AG08395 (cell line): ENCODE results near the gene GRIN2C.

Experiments
- DNase-seq: peaks from one replicate; pipeline ENCODE4 v3.0.0; 2012; ENCODE audit warnings: mixed read lengths, low spot score

GRIN2C gene

DNA sequence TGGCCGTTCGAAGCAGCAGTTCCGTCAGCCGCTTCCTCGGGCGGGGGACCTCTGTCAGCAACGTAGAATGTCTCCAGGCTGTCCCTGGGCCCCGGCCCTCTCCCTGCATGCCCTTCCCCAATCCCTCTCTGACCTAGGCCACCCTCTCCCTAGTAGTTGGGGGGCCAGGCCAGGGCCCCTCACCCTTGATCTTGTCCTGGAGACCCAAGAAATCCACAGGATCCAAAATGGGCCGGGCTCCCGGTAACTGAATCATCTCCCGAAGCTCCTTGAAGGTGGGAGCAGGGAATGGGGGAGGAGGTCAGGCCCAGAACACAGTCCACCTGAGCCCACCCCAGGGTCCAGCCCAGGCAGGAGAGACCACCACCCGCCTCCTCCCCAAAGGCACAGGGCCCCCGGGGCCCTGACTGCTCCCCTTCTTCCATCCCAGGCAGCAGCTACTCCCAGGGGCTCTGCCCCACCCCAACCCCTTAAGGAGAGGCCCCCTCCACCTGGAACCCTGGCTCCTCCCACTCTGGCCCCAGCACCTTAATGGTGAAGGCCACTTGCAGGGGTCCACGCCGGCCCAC, 4.7 kb upstream of the GRIN2C start:
- no peak for DNase-seq

DNA sequence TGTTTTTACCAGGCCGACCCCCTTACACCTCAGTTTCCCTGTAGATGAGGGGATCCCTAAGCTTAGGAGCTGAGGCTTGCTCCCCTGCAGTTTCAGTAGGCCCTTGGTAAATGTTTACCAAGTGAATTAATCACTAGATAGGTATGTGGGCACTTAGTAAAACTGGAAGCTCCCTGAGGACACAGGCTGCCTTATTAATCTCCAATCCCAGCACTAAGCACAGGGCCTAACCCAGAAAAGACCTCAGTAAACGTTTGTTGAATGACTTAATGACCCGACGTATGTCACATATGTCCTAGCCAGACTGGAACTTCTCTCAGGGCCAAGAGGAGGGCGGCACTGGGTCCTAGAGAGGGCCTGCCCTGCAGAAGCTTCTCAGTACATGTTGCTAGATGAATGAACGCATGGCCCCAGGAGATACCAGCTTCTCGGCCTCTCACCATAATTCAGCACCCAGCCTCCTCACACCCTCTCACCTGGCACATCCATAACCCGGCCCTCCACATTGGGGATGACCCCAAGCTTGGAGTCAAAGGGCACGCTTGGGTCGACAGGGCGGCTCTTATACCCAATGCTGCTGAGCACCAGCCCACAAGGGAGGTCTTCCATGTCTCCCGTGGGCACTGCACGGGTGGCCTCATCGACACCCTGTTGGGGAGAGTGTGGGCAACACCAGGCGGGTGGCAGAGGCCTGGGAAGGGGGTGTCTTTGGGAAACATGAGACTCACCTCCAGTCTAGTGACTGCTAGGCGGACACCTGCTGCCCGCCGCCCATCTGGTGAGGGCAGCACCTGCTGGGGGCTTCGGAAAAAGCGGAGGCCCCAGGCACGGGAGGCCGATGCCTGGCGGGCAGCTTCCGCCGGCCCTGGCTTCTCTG, 4.0 kb upstream of the GRIN2C start:
- no peak for DNase-seq

DNA sequence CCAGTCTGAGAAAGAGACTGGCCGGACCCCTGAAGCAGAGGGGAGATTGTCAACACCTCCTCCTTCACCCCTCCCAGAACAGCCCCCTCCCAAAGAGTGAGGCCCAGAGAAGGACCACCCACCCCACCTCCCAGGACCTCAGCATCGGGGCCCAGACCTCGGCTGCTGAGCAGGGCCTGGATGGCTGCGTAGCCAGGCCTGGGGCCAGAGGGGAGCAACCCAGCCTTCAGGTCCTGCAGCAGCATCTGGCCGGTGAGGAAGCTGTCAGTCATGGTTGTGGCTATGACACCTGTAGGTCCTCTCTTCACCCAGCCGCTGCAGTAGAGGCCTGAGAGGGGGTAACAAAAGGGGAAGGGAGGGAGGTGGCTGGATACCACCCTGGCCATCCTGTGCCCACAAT, 3.2 kb upstream of the GRIN2C start:
- DNase-seq = no peak

DNA sequence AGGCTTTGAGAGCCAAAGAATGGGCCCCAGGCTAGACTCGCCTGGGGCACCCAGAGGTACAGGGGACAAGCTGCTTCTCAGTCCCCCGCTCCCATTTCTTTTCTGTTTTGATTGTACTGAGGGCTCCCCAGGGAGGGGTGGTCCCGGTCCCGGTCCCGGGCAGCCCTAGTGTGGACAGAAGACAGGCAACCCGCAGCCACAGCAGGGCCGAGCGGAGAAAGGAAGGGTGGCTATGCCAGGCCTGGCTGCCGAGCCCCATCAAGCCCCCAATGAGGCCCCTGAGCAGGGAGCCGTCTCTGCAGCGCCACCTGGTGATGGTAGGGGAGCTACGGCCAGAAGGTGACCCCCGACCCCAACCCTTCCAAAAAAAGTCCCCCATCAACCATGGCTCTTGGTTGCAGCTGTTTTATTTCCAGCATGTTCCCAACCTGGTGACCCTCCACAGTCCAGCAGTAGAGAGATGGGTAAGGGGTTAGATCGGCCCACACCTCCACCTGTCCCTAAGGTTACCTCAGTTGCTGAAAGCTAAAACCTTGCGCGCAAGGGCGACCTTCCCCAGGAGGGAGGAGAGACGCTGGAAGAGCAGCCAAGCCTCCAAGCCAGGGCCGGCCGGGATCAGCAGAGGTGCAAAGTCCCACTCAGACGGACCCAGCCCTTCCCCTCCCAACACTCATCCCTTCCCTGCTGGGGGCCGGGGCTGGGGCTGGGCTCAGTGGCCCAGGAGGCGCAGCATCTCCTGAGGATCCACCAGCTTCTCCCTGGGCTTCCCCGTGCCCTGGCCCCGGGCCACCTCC, 2.6 kb upstream of the GRIN2C start:
- DNase-seq = peak; percentile 58

DNA sequence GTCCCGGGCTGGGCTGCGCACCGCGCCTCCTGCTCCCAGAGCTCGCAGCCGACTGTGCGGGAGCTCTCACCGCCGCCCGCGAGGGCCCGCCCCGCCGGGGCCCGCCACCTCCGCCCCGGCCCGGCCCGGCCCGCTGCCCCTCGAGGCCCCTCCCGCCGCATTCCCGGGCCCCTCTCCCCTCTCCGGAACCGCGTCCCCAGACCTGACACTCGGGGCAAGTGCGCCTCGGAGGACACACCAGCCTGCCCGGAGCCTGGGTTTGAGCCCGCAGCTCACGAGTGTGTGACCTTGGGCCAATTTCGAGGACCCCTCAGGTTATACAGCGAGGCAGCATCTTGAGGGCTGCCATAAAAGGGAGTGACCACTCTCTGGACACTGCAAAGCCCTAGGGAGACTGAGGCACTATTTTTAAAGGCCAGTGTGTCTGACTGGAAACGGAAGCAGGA, 2.0 kb upstream of the GRIN2C start:
- no peak for DNase-seq

DNA sequence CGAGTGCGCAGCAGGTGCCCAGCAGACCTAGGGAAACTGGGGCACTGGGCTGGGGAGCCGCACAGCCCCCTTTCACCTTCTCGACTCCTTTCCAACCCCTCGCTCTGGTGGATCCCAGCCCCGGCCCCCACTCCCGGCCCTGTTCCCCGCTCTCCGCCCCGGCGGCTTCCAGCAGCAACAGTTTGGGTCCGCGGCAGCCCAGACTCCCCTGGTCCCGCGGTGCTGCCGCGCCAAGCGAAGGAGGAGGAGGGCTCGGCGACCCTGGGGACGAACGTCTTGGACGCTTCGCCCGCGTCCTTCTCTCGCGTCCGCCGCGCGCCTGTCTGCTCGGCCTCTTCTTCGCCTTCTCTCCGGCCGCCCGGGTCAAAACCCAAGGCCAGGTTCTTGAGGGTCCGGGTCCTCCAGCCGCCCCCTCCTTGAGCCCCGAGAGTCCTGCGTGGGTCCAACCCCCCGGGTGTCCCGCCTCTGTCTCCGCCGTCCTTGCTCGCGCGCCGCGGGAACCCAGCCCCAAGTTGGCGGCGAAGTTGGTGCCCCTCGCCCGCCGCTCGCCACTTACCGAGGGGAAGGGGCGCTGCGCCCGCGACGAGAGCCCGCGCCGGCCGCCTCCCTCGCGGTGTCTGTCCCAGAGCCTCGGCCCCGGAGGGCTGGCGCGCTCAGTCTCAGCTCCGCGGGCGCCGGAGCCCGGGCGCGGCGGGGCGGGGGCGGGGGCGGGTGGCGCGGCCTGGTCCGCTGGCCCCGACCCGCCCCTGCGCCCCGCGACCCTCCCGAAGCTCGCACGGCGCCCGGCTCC, 1.4 kb upstream of the GRIN2C start:
- DNase-seq = no peak

DNA sequence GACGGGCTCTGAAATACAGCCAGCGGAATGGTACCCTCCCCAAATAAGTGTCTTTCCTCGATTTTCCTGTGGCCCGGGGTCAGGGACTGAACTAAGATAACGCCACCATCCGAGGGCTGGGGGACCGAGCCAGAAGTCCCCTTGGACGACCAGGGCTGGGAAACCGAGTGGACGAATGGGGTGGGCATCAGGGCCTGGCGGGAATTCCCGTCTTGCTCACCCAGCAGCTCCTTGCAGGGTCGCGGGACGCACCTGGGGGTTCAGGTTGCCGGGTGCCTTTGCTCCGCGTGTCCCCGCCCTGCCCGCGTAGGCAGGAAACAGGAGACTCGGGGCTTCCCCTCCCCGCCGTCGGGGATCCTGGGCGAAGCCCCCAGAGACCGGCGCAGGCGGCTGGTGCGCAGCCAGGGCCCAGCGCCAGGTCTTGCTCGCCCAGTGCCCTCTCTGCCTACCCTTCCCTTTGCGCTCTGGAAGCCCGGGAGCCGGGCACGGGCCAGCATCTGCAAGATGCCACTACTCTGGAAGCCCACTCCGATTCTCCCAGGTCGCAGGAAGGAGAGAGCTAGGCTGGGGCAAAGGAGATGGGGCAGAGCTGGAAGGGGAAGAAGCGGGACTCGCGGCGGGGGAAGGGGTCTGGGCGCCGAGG, 665 bp upstream of the GRIN2C start:
- no peak for DNase-seq

DNA sequence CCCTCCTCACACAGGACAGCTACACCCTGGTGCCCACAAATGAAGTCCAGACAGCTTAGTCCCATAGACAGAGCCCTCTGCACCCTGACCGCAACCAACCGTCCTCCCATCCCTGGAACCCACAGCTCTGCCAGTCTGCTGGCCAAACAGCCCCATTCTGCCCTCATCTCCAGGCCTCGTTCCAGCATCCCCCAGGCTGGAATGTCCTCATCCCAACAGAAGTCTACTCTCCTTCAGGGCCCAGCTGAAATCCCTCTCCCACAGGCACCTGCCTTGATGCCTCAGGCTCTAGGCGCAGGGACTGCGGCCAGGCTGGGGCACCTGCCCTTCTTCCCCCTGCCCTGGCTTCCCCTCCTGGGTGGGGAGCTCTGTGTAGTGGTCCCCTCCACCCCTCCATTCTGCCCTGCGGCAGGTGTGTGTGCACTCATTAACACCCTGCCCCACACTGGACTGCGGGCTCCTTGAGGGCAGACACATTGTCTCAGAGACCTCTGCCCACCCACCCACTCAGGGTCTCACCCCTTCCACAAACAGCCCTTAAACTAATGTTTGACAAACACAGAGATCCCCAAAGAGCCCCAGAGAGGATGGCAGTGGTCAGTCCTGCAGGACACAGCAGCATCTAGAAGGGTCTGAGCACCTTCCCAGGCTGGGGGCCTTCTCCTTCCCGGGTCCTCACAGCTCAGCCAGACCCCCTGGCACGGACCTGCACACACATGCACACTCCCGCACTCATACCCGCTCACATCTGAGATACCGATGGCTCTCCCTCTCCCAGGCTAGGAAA, 820 bp downstream of the GRIN2C start:
- peak; percentile 45 for DNase-seq

DNA sequence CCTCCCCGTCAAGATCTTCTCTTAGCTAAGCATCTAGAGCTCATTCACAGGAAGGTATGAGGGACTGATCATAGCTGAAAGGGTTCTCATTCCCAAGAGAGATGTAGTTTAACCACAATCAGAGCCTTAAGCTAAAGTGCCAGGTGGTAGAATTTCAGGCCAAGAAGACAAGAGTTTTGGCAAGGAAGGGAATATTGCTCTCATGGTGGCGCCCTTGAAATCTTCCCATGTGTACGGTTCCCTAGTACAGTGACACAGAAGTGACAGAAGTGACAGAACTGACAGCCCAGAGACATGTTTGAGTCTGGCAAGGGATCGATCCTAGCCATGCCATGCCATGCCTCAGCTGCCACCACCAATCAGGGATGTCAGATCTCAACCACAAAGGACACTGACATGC, 2.5 kb downstream of the GRIN2C start:
- no peak for DNase-seq

DNA sequence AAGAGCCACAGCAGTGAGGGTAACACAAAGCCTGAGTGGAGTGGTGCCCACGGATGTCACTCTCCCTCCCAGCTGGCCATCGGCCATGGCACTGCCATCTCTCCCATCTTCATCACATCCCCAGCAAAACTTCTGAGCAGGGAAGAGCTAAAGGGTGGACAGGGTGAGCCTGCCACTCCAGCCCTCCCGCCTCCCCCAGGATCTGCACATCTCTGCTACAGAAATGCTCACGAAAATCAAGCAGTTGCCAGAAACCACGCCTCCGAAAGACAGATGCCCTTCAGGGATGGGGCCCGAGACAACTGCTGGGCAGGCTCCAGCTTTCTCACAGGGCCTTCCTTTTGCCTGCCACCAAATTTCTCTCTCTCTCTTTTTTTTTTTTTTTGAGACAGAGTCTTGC, 3.6 kb downstream of the GRIN2C start:
- no peak for DNase-seq

DNA sequence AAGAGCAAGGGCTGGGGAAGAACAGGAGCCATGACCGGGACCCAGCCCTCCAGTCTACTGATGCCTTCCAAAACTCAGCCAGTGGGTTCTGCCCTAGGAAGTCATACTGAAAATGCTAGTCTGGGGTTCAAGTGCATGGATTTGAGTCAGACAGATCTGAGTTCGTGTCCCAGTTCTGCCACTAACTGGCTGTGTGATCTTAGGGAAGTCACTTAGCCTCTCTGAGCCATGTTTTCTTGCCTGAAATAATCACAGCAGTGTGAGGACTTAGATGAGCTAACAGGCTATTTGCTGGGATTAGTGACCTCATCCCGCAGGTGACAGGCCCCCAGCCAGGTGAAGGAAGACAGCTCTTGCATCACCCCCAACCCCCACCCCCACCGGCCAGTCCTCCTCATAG, 4.4 kb downstream of the GRIN2C start:
- DNase-seq = no peak

DNA sequence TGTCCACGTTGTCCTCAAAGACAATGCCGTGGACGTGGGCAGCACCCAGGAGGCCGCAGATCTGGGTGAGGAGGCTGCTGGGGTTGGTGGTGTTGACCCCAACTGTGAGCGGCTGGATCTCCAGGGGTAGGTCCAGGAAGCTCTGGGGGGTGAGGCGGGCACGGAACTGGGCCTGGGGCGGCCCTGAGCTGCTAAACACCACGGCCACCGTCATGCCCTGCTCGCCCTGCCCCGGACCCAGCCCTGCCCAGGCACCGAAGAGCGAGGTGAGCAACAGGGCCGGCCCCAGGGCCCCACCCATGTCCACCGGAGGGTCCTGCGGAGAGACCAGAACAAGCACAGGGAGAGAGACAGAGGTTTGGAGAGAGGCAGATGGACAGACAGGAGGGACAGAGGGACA, 4.9 kb downstream of the GRIN2C start:
- DNase-seq = no peak

DNA sequence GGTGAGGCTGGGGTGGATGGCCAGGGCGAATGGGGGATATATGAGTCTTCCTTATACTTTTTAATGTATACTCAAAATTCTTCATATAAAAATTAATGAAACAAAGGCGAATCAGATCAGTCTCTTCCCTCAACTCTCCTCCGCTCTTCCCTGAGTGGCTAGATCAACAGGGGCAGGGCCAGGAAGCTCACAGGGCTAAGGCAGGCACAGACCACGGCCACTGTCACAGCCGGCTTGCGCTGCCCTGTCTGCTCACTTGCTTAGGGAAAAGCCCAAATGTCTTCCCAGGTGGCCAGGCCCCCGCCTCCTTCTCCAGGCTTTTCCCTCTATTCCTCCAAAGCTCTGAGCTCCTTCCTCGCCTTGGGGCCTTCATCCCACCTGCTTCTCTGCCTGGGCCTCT, 6.0 kb downstream of the GRIN2C start:
- DNase-seq = no peak

DNA sequence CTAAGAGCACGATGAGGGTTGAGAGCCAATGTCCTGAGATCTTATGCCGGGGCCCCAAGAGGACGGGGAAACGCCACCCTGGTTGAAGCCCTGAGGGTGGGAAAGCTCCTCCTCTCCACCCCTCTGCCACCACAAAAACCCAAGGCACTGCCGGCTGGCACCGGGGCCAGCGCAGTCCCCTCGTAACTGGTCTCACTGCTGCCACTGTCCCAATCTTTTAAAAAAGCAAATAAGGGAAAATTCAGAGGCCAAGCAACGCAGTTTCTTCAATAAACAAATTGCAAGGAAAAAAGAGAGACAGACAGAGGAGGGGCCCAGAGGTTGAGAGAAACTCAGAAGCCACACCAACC, 6.7 kb downstream of the GRIN2C start:
- DNase-seq = no peak

DNA sequence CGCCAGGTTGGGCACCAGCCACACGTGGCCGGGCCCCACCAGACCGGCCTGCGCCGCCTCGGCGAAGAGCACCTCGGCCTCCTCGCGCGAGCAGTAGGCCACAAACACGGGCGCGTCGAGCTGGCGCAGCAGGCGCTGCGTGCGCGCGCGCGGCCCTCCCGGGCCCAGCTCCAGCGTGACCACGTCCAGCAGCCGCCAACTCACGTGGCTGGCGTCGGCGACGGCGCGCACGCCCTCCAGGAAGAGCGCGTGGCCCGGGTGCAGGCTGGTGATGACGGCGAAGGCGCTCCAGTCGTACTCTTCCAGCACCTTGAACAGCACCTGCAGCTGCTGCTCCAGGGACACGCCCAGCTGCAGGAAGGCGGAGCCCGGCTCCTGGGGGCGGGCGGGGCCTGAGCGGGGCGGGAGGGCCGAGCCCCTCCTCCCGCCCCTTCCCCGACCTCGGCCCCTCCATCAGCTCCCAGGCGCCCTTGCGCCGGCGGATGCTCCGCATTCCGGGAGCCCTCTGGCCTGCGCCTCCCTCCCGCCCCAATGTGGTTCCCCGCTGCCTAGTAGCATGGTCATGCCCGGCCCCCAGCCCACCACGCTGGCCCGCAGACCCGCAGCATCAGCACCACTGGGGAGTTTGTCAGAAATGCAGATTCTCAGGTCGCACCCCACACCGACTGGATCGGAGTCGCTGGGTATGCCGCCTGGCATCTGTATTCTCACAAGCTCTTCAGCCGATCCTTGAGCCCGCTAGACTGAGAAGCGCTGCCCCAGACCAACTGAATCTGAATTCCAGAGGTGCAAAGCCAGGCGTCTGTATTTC, 7.2 kb downstream of the GRIN2C start:
- DNase-seq = no peak

DNA sequence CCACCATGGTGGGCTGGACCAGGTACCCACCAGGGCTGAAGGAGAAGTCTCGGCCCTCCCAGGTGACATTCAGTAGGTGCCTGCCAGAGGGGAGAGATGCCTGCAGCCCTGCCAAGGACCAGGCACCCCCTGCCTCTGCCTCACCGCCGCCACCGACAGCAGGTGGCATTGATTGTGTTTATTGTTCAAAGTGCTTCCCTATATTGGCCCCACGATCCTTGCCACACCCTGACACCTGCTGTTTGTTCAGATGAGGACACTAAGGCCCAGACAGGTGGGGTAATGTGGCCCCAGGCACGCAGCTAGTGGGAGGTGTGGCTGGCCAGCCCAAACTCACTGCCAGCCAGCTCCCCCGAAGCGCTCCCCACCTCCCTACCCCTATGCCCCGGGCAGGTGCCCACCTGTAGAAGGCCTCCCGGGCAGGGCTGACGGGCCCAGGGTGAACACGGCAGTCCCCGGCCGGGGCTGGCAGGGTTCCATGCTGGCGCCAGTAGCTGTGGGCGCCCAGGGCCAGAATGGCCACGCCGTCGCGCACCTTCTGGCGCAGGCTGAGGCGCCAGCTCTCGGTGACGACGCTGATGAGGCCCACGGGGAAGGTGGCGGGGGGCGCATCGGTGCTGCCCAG, 8.0 kb downstream of the GRIN2C start:
- no peak for DNase-seq

DNA sequence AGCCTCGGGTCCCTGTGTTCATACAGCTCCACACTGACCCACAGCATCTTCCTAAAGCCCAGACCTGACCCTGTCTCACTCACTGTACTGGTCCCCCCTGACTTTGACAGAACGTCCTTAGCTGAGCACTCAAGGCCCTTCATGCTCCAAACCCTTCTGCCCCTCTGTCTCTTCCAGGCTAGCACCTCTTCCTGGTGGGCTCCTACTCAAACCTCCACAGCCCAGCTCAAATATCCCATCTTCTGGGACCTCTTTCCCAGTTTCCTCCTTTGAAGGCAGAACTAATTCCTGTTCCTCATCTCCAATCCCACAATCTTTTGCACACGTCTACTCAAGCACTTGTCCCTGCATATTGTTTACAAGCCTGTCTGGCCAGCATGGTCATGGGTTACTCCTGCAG, 8.8 kb downstream of the GRIN2C start:
- no peak for DNase-seq

DNA sequence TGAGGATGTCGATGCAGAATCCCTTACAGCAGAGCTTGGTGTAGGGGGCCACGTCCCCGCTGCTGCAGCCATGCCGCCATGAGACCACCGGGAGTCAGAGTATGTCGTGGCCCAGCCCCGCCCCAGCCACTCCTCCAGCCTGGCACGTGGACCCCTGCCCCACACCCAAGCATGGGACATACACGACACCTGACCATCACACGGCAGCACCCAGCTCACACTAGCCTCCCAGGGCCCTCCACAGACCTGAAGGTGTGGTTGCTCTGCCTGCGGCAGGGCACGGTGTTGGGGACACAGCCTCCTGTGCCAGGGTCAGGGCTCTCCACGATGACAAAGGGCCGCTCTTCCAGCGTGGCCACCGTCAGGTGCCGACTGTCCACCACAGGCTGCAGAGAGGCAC, 9.4 kb downstream of the GRIN2C start:
- DNase-seq = no peak

DNA sequence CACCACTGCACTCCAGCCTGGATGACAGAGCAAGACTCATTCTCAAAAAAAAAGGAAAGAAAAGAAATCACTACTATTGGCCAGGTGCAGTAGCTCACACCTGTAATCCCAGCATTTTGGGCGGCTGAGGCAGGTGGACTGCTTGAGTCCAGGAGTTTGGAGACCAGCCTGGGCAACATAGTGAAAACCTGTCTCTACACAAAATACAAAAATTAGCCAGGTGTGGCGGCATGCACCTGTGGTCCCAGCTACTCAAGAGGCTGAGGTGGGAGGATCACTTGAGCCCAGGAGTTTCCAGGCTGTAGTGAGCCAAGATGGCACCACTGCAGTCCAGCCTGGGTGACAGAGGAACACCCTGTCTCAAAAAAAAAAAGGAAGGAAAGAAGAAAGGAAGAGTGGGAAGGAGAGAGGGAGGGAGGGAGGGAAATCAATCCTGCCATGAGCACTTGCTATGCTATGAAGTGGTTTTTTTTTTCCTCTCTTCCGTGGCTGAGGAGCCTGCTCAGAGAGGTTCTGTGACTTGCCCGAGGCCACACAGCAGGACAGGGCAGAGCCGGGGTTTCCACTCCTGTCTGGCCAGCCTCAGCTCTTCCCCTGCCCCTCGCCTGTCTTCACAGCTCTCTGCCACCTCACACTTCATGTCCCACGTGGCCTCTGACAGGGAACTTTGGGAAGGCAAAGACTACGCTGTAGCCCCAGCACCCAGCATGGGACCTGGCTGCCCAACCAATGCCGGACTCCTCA, 10.9 kb downstream of the GRIN2C start:
- DNase-seq = no peak
